A549 (cell line): ENCODE results near the gene TUNAR. TPM values are rescaled to one million over a fixed set of nuclear protein-coding genes. Genes with fewer than 3 reads are reported as not detected.

ENCODE experiments used
- ATAC-seq, 2 experiments: fragments of 200-7000 bp in 1 of 2; fragments of >200 bp in 1 of 2; cut with Nextera tagmentation in 1 of 2; cut with Tn5 transposase in 1 of 2; 3 replicates each; pipeline versions ENCODE4 v1.8.0 to v1.9.1; 2018 to 2020; ENCODE audit warnings: mild to moderate bottlenecking in 1 of 2, moderate library complexity in 1 of 2
- CTCF ChIA-PET: fragments of 300-600 bp; sonication (Branson Sonifier 250); formaldehyde crosslinking; extraction: SDS; loops from one replicate; lab custom pipeline; 2021; ENCODE audit warnings: antibody characterized with exemption, inconsistent platforms; lab: Yijun Ruan, JAX
- POLR2A ChIA-PET: fragments of 350-600 bp; formaldehyde crosslinking; extraction: SDS; loops from one replicate; lab custom pipeline; 2021; ENCODE audit warnings: antibody characterized with exemption, inconsistent platforms; lab: Yijun Ruan, JAX
- DNase-seq, 2 experiments: peaks; one replicate each; pipeline versions ENCODE4 v3.0.0 to v3.0.0-alpha.2; 2011 to 2016; ENCODE audit warnings: low read depth in 1 of 2, low spot score in 1 of 2
- FAIRE-seq: peaks from 2 replicates; lab custom pipeline; 2011; peaks lifted over from hg19 to GRCh38; lab: Jason Lieb, UNC
- H3K27ac ChIP-seq, 2 experiments: fragments of >200 bp; sonication (Bioruptor Twin); formaldehyde crosslinking; 3 replicates each; pipeline ENCODE4 v1.5.1; 2016 to 2017
- H3K4me1 ChIP-seq: fragments of >200 bp; sonication (Bioruptor Twin); formaldehyde crosslinking; 3 replicates; pipeline ENCODE4 v1.6.1; 2016
- H3K4me2 ChIP-seq: fragments of >200 bp; sonication (Bioruptor Twin); formaldehyde crosslinking; 3 replicates; pipeline ENCODE4 v1.6.1; 2016
- H3K4me3 ChIP-seq: fragments of >200 bp; sonication (Bioruptor Twin); formaldehyde crosslinking; 3 replicates; pipeline ENCODE4 v1.5.1; 2016
- H3K9me3 ChIP-seq: fragments of >200 bp; sonication (Bioruptor Twin); formaldehyde crosslinking; 3 replicates; pipeline ENCODE4 v1.6.1; 2016
- BCL3 ChIP-seq: fragments of >200 bp; sonication (Bioruptor Twin); formaldehyde crosslinking; IDR thresholded peaks from 3 replicates; pipeline ENCODE4 v1.6.1; 2016
- BHLHE40 ChIP-seq: IDR thresholded peaks from 2 replicates; pipeline ENCODE4 v1.6.1; 2012; ENCODE audit warnings: low read depth, low read length, inconsistent platforms
- CBX2 ChIP-seq: fragments of 200-600 bp; sonication (generic); IDR thresholded peaks from 2 replicates; pipeline ENCODE4 v1.6.1; 2016; ENCODE audit warnings: low read depth, mild to moderate bottlenecking, borderline replicate concordance
- CEBPB ChIP-seq, 2 experiments: fragments of >200 bp in 1 of 2; sonication (Bioruptor Twin) in 1 of 2; formaldehyde crosslinking in 1 of 2; IDR thresholded peaks; 2 replicates each; pipeline ENCODE4 v1.6.1; 2012 to 2016
- CHD4 ChIP-seq: fragments of 200-600 bp; sonication (generic); IDR thresholded peaks from 2 replicates; pipeline ENCODE4 v1.6.1; 2016; ENCODE audit warnings: antibody characterized with exemption, mild to moderate bottlenecking, borderline replicate concordance
- E2F6 ChIP-seq: IDR thresholded peaks from 2 replicates; pipeline ENCODE4 v1.6.1; 2012; ENCODE audit warnings: low read depth, borderline replicate concordance
- EHMT2 ChIP-seq: fragments of 200-600 bp; sonication (generic); IDR thresholded peaks from 2 replicates; pipeline ENCODE4 v1.6.1; 2016; ENCODE audit warnings: antibody characterized with exemption, low read depth, mild to moderate bottlenecking, moderate library complexity
- EP300 ChIP-seq, 2 experiments: fragments of >200 bp; sonication (Bioruptor Twin); formaldehyde crosslinking; IDR thresholded peaks; 2 replicates in 1 of 2; 3 replicates in 1 of 2; pipeline ENCODE4 v1.6.1; 2016 to 2017
- FOSL2 ChIP-seq, 2 experiments: fragments of 450-650 bp in 1 of 2; fragments of >200 bp in 1 of 2; sonication (Bioruptor Twin) in 1 of 2; formaldehyde crosslinking; IDR thresholded peaks; 2 replicates each; pipeline versions ENCODE4 v1.5.0 to v1.6.1; 2016 to 2020; ENCODE audit warnings: mild to moderate bottlenecking in 1 of 2, moderate library complexity in 1 of 2
- HDAC2 ChIP-seq: fragments of 200-600 bp; sonication (generic); IDR thresholded peaks from 2 replicates; pipeline ENCODE4 v1.6.1; 2016
- HEYL ChIP-seq: fragments of 250-450 bp; sonication (Bioruptor Pico); IDR thresholded peaks from 2 replicates; pipeline ENCODE4 v1.8.0; 2021; ENCODE audit warnings: mild to moderate bottlenecking, moderate library complexity
- MAFK ChIP-seq: fragments of 450-650 bp; IDR thresholded peaks from 2 replicates; pipeline ENCODE4 v1.6.1; 2014; ENCODE audit not compliant: partially characterized antibody
- POLR2AphosphoS2 ChIP-seq: conservative IDR thresholded peaks from 2 replicates; pipeline ENCODE4 v1.6.1; 2012; ENCODE audit warnings: low read length, improper control_type of control experiment, inconsistent platforms
- RFX5 ChIP-seq: fragments of 450-650 bp; IDR thresholded peaks from 2 replicates; pipeline ENCODE4 v1.7.1; 2014; ENCODE audit warnings: antibody characterized with exemption, mild to moderate bottlenecking, moderate library complexity
- RNF2 ChIP-seq: fragments of 200-600 bp; sonication (generic); IDR thresholded peaks from 2 replicates; pipeline ENCODE4 v1.6.1; 2016; ENCODE audit warnings: low read depth, mild to moderate bottlenecking, antibody characterized with exemption, moderate library complexity, borderline replicate concordance
- SREBF2 ChIP-seq: fragments of 450-650 bp; IDR thresholded peaks from 2 replicates; pipeline ENCODE4 v1.6.1; 2014; ENCODE audit warnings: mild to moderate bottlenecking, moderate library complexity
- TFCP2L1 ChIP-seq: fragments of 250-450 bp; sonication (Bioruptor Pico); IDR thresholded peaks from 2 replicates; pipeline ENCODE4 v1.5.0; 2021; ENCODE audit warnings: mild to moderate bottlenecking
- TP53 ChIP-seq: fragments of 250-450 bp; sonication (Bioruptor Pico); IDR thresholded peaks from 2 replicates; pipeline ENCODE4 v1.5.0; 2021; ENCODE audit warnings: mild to moderate bottlenecking, moderate library complexity
- ZFP36 ChIP-seq: fragments of 450-650 bp; IDR thresholded peaks from 2 replicates; pipeline ENCODE4 v1.6.1; 2014; ENCODE audit warnings: borderline replicate concordance; ENCODE audit not compliant: partially characterized antibody
- ZNF302 ChIP-seq: fragments of 250-450 bp; sonication (Bioruptor Pico); IDR thresholded peaks from 2 replicates; pipeline ENCODE4 v1.9.0; 2021; ENCODE audit warnings: inconsistent platforms, mild to moderate bottlenecking, moderate library complexity
- WGBS: methylation state at CpG from one replicate; pipeline ENCODE4 v1.1.6; 2017; ENCODE audit errors: missing lambda C conversion rate; 5-methylcytosine and 5-hydroxymethylcytosine counted together
- polyA plus RNA-seq, 4 experiments: library from polyadenylated mRNA; depleted of rRNA in 3 of 4; stranded (reverse); fragments of >200 nt; fragmentation: RNase III in 1 of 4; extraction: RNeasy Plus Mini Kit Qiagen cat#74134 plus additional on column Dnase treatment in 1 of 4; gene quantifications; 2 replicates in 3 of 4; 3 replicates in 1 of 4; pipeline ENCODE4 v1.2.3, GENCODE V29; 2011 to 2017
- TF ChIP-seq, protein P1 (sequence below): fragments of >200 bp; sonication (Bioruptor Twin); formaldehyde crosslinking; IDR thresholded peaks from 2 replicates; pipeline ENCODE4 v1.6.1; 2016
- TF ChIP-seq, protein P2 (sequence below): IDR thresholded peaks from 2 replicates; pipeline ENCODE4 v1.6.1; 2012
- TF ChIP-seq, protein P3 (sequence below): fragments of 150-350 bp; IDR thresholded peaks from 2 replicates; pipeline ENCODE4 v1.6.1; 2014; ENCODE audit warnings: low read depth, mild to moderate bottlenecking, low read length

The TUNAR gene
- polyA plus RNA-seq, 2 of the 4 experiments (the other 2 are of a cell fraction): not detected

- POLR2A ChIA-PET: no interaction called here
- no peak overlapping the region for H3K4me3 ChIP-seq
- WGBS: 14% methylated on average over 3 of the region's 3 CpGs
- TF ChIP-seq, protein P1, sequence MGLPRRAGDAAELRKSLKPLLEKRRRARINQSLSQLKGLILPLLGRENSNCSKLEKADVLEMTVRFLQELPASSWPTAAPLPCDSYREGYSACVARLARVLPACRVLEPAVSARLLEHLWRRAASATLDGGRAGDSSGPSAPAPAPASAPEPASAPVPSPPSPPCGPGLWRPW: no peak
- TF ChIP-seq RNF2: no peak
- TF ChIP-seq HEYL (CRISPR knock-in tag): no peak
- TF ChIP-seq FOSL2 (IDR thresholded peaks at IDR 0.05): no peak
- TF ChIP-seq FOSL2 (CRISPR knock-in tag; IDR thresholded peaks at IDR 0.05): no peak
- no peaks in the 10 kb centered on the region for H3K9me3 ChIP-seq
- peaks cover 2% of the 10 kb centered on the region; the same call in 1 of the 3 replicates for H3K4me1 ChIP-seq
- no peak overlapping the region for H3K4me2 ChIP-seq
- FAIRE-seq (no peak), DNase-seq (no peak), ATAC-seq (no peak)
- CTCF ChIA-PET: interaction anchor here (2.3 to 2.8 kb wide), 3 partner anchors 18 to 98 kb away, joined by 4 to 11 read pairs (median 6); no protein-coding TSS in a partner anchor
- no peak overlapping the region for H3K27ac ChIP-seq
Measured at GRCh38 chr14:95897280-95897679, 20.6 kb downstream of the TUNAR start.

DNA sequence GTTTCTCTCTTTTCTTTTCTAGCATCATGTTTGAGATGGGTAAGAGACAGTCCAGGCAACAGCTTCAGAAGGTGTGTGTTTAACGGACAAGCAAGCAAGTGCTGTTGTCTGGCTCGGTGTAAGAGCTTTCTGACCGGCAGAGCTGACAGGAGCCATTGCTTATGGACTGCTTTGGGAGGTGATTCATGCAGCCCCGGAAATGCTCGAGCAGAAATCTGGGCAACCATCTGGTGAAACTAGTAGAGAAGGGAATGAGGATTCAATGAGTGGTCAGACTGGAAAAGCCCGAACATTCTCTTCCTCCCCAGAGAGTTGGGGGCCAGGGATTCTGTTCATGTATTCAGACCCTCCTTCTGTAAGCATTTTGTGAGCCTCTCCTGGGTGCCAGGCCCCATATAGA, 24.4 kb downstream of the TUNAR start:
- no peak for TF ChIP-seq HDAC2
- no peak for TF ChIP-seq ZNF302
- TF ChIP-seq, protein P1: no peak
- no peak for TF ChIP-seq BHLHE40
- TF ChIP-seq CBX2: no peak
- TF ChIP-seq CHD4: no peak
- no peak for TF ChIP-seq TP53 (CRISPR knock-in tag)
- no peak for TF ChIP-seq HEYL (CRISPR knock-in tag)
- no peak for TF ChIP-seq EHMT2
- no peak for TF ChIP-seq BCL3
- TF ChIP-seq FOSL2 (IDR thresholded peaks at IDR 0.05): no peak
- TF ChIP-seq FOSL2 (CRISPR knock-in tag; IDR thresholded peaks at IDR 0.05): no peak
- TF ChIP-seq, protein P2, sequence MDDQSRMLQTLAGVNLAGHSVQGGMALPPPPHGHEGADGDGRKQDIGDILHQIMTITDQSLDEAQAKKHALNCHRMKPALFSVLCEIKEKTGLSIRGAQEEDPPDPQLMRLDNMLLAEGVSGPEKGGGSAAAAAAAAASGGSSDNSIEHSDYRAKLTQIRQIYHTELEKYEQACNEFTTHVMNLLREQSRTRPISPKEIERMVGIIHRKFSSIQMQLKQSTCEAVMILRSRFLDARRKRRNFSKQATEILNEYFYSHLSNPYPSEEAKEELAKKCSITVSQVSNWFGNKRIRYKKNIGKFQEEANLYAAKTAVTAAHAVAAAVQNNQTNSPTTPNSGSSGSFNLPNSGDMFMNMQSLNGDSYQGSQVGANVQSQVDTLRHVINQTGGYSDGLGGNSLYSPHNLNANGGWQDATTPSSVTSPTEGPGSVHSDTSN: no peak
- TF ChIP-seq CEBPB (IDR thresholded peaks at IDR 0.05): no peak
- TF ChIP-seq ZFP36: no peak
- WGBS: 3% methylated on average over 6 of the region's 6 CpGs
- no peak for FAIRE-seq
- no peak overlapping the region for H3K4me3 ChIP-seq
- POLR2A ChIA-PET: no interaction called here
- no peaks in the 10 kb centered on the region for H3K9me3 ChIP-seq
- H3K27ac ChIP-seq: no peak overlapping the region
- H3K4me2 ChIP-seq: no peak overlapping the region
- ATAC-seq: no peak
- CTCF ChIA-PET: interaction anchor here (1.5 kb wide), 1 partner anchor 341 kb away, joined by 3 read pairs; no protein-coding TSS in a partner anchor
- H3K4me1 ChIP-seq: no peaks in the 10 kb centered on the region
- no peak for DNase-seq

GRCh38 chr14:95902273-95902826, 25.7 kb downstream of the TUNAR start:
- WGBS: 24% methylated on average over 10 of the region's 10 CpGs

More at GRCh38 chr14:95902273-95902826, 25.7 kb downstream of the TUNAR start:
- DNase-seq: no peak
- no peaks in the 10 kb centered on the region for H3K9me3 ChIP-seq
- TF ChIP-seq CHD4: no peak
- TF ChIP-seq RFX5: no peak
- no peak for TF ChIP-seq TFCP2L1
- no peak for TF ChIP-seq POLR2AphosphoS2
- TF ChIP-seq EP300 (IDR thresholded peaks at IDR 0.05): no peak
- no peak for TF ChIP-seq E2F6
- no peak for TF ChIP-seq HEYL (CRISPR knock-in tag)
- TF ChIP-seq ZNF302: no peak
- TF ChIP-seq MAFK: no peak
- TF ChIP-seq, protein P3, sequence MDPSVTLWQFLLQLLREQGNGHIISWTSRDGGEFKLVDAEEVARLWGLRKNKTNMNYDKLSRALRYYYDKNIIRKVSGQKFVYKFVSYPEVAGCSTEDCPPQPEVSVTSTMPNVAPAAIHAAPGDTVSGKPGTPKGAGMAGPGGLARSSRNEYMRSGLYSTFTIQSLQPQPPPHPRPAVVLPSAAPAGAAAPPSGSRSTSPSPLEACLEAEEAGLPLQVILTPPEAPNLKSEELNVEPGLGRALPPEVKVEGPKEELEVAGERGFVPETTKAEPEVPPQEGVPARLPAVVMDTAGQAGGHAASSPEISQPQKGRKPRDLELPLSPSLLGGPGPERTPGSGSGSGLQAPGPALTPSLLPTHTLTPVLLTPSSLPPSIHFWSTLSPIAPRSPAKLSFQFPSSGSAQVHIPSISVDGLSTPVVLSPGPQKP: no peak
- no peak for TF ChIP-seq SREBF2
- H3K4me2 ChIP-seq: no peak overlapping the region
- ChIA-PET CTCF (interaction anchor here (0.6 to 0.9 kb wide), 2 partner anchors 91 to 128 kb away, joined by 3 read pairs; no protein-coding TSS in a partner anchor), POLR2A (no interaction called here)
- no peak for FAIRE-seq
- no peaks in the 10 kb centered on the region for H3K4me1 ChIP-seq
- no peak for ATAC-seq
- no peak overlapping the region for H3K27ac ChIP-seq
- no peak overlapping the region for H3K4me3 ChIP-seq
